Bronchial epithelial cell (primary cell): ENCODE results near the gene EML6. TPM values are rescaled to one million over a fixed set of nuclear protein-coding genes. Genes with fewer than 3 reads are reported as not detected.

Experiments
- DNase-seq: peaks from one replicate; pipeline ENCODE4 v3.0.0-alpha.2; 2010; ENCODE audit warnings: low read depth
- FAIRE-seq: peaks from 2 replicates; lab custom pipeline; 2011; peaks lifted over from hg19 to GRCh38; lab: Jason Lieb, UNC
- H3K27me3 ChIP-seq: 2 replicates; pipeline ENCODE4 v1.5.1; 2011; ENCODE audit warnings: low read length; ENCODE audit not compliant: control insufficient read depth, insufficient read depth
- H3K36me3 ChIP-seq: 2 replicates; pipeline ENCODE4 v1.5.1; 2011; ENCODE audit warnings: low read length; ENCODE audit not compliant: control insufficient read depth, insufficient read depth
- H3K4me3 ChIP-seq: 2 replicates; pipeline ENCODE4 v1.5.1; 2011; ENCODE audit warnings: mild to moderate bottlenecking, low read depth, low read length, control low read depth
- CTCF ChIP-seq: IDR thresholded peaks from 2 replicates; pipeline ENCODE4 v1.5.1; 2011; ENCODE audit warnings: mild to moderate bottlenecking, moderate library complexity, low read length, control low read depth, inconsistent platforms; ENCODE audit not compliant: insufficient read depth, severe bottlenecking
- total RNA-seq: library from RNA; depleted of rRNA; stranded (reverse); fragments of >200 nt; gene quantifications from 2 replicates; pipeline ENCODE4 v1.2.1, GENCODE V29; 2014

The EML6 gene
- total RNA-seq, 1 donor from 2014 or later: 0.53 TPM

GRCh38 chr2:54889053-54889452, 165.6 kb downstream of the EML6 start:
- no peak for FAIRE-seq
- no peaks in the 10 kb centered on the region for H3K36me3 ChIP-seq
- no peak overlapping the region for H3K4me3 ChIP-seq
- TF ChIP-seq CTCF: no peak
- no peak for DNase-seq
- H3K27me3 ChIP-seq: no peaks in the 10 kb centered on the region

DNA sequence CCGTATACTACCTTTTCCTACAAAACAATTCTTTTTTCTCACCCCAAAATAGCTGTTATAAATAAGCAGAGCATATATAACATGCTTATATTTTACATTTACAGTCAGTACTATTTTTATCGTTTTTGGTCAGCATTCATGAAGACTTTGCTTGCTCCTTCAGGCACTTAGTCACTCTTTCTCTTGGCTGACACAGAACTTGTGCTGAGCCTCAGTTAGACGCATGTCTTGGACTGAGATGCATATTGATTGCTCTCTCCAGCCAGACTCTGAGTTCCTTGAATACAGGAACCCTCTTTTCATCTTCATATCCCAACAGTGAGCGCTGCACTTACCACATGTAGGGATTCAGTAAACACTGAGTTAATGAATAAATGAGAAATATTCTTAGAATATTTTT, 168.4 kb downstream of the EML6 start:
- TF ChIP-seq CTCF: no peak
- Histone ChIP-seq H3K4me3 (no peak overlapping the region), H3K36me3 (no peaks in the 10 kb centered on the region), H3K27me3 (no peaks in the 10 kb centered on the region)
- DNase-seq (no peak), FAIRE-seq (no peak)

DNA sequence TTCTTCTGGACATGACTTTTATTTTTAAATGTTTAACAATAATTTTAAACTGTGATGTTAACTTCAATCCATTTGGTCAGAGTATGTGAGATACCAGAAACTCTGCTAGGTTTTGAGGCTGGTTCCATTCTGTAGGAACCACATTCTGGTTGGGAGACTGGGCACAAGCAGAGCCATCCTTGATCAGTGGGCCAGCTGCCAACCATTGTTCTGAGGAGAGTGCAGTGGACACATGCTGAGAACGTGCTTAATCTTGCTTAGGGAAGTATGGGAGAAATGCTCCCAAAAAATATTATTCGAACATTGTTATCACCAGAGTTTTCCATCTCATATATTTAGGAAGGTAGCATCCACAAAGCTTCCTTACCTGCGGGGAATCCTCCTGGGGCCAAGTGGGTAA, 171.0 kb downstream of the EML6 start:
- FAIRE-seq: no peak
- Histone ChIP-seq H3K4me3 (no peak overlapping the region), H3K36me3 (no peaks in the 10 kb centered on the region), H3K27me3 (no peaks in the 10 kb centered on the region)
- DNase-seq: no peak
- TF ChIP-seq CTCF: no peak

DNA sequence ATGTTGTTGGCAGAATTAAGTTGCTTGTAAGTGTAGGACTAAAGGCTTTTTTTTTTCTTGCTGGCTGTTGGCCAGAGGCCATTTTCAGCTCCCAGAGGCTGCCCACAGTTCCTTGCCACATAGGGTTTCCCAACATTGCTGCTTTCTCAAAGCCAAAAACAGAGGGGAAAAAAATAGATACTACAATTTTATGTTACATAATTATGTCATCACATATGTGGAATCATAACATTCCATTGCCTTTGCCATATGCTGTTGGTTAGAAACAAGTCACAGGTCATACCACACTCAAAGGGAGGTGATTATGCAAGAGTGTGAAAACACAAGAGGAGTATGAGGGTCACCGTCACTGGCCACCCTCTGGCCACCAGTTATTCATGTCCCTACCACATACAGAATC, 172.3 kb downstream of the EML6 start:
- Histone ChIP-seq H3K4me3 (no peak overlapping the region), H3K36me3 (no peaks in the 10 kb centered on the region), H3K27me3 (no peaks in the 10 kb centered on the region)
- TF ChIP-seq CTCF: no peak
- no peak for FAIRE-seq
- DNase-seq: no peak

- Histone ChIP-seq H3K27me3 (no peaks in the 10 kb centered on the region), H3K36me3 (no peaks in the 10 kb centered on the region), H3K4me3 (no peak overlapping the region)
- no peak for TF ChIP-seq CTCF
- no peak for DNase-seq
- no peak for FAIRE-seq
Measured at GRCh38 chr2:54897420-54898310, 174.2 kb downstream of the EML6 start.
